NCI-H2107 (cell line): ENCODE results near the gene CAMK2N2.

Experiments used
- DNase-seq: peaks from one replicate; lab custom pipeline; 2025; lab: John Stamatoyannopoulos, UW

The CAMK2N2 gene

DNA sequence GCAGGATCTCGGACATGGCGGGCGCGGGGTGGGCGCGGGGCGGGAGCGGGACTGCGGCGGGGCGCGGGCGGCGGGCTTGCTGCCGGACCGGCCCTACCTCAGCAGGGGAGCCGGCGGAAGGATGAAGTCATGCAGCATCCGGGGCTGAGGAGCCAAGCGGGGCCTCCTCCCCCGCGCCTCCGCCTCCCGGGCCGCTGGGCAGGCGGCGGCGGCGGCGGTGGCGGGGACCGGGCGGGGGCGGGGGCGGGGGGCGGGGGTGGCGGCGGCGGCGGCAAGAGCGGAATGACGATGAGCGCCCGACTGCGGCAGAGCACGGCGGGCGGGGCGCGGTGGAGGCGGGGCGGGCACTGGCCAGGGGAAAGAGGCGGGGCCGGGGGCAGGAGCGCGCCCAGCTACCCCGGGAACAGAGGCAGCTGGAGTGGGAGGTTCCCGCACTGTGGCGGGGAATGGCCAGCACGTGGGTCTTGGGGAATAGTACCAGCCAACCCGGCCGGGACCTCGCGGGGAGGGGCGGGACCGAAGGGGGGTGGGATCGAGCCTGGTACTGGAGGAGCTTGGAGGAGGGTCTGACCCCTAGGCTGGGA, at the start of gene CAMK2N2:
Gene CAMK2N2 (minus strand): TSS at position 284 of the 584 bp plus-strand sequence. CDS start 268 bp downstream, at position 16.
- DNase-seq: peak; percentile 92

- DNase-seq: no peak
Observed at GRCh38 chr3:184308744-184309143, 47.4 kb upstream of the CAMK2N2 start.

- no peak for DNase-seq
Observed at GRCh38 chr3:184307915-184308314, 46.6 kb upstream of the CAMK2N2 start.

- DNase-seq: no peak
Observed at GRCh38 chr3:184306341-184306972, 45.1 kb upstream of the CAMK2N2 start.

GRCh38 chr3:184305577-184305976, 44.2 kb upstream of the CAMK2N2 start:
- no peak for DNase-seq

- DNase-seq: no peak
Observed at GRCh38 chr3:184300378-184300720, 39.0 kb upstream of the CAMK2N2 start.

DNA sequence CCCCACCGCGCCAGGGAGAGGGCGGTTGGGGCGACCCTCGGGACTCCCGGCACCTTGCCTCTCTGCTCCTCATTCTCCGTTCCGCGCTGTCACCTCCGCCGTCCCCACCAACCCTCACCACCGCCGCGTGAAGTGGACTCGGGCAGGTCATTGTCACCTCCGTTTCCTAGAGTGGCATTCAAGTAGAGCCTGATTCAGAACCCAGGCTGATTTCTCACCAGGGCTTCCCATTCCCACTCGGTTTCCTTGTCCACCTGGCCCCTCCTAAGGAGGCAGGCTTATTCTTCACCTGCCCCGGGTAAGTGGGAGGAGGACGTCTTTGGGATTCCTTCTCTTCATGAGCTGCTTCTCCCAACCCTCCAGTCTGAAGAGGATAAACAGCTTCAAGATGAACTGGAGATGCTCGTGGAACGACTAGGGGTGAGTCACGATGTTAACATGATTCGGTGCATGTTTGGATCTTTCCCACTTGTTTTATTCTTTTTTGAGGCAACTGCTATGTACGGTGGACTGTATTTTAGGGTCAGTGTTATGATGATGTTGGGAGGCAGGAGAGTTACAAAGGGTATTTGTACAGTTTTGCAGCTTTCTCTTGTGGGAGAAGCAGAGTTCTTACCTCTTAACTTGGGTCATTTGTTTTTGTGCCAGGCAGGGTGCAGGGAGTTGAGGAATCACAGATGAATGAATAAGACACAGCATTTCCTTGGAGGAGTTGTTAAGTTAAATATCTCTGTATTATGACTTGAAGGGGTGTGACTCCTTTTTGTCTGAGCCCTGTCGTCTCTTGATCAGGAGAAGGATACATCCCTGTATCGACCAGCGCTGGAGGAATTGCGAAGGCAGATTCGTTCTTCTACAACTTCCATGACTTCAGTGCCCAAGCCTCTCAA, 38.4 kb upstream of the CAMK2N2 start:
- DNase-seq: no peak

GRCh38 chr3:184298759-184299487, 37.6 kb upstream of the CAMK2N2 start, which contains the start of gene PSMD2:
Gene PSMD2 (plus strand): TSS chr3:184299241. CDS start chr3:184299267, 26 bp downstream.
- DNase-seq: peak; percentile 100

- DNase-seq: no peak
Observed at GRCh38 chr3:184296616-184297015, 35.3 kb upstream of the CAMK2N2 start.

DNA sequence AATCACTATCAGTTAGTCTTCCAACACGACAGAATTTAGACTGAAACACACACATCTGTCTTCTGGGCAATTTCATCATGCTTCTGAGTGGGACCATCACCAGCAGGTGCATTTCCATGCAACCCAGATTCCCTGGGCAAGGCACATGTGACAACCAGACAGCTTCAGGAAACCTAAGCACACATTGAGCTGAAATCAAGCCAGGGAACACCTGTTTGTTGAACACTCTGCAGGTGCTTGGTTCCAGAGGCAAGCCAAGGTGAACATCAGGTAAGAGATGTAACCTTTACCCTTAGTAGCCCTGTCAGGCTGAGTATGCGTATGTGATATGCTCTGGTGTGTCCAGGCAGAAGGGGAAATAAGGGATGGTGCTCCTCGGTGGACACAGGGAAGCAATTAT, 34.4 kb upstream of the CAMK2N2 start:
- no peak for DNase-seq

DNA sequence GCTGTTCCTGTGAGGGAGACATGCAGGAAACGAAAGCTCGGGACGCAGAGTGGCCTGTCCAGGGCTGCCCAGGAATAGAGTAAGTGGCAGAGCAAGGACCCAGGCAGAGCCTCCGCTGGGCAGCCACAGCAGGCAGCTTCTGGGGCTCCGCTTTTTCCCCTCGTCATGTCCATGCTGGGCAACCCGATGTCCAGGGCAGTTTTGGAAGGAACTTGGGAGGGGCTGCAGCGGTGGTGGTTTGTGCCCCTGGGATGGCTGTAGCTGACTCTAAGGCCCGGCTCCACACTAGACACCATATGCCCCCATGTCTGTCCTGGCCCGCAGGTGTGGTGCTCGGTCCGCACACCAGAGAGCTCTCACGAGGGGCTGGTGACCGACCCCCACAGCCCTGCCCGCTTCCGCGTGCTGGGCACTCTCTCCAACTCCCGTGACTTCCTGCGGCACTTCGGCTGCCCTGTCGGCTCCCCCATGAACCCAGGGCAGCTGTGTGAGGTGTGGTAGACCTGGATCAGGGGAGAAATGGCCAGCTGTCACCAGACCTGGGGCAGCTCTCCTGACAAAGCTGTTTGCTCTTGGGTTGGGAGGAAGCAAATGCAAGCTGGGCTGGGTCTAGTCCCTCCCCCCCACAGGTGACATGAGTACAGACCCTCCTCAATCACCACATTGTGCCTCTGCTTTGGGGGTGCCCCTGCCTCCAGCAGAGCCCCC, 30.5 kb upstream of the CAMK2N2 start:
- DNase-seq: no peak

- DNase-seq: no peak
Observed at GRCh38 chr3:184291044-184291737, 29.8 kb upstream of the CAMK2N2 start.

- no peak for DNase-seq
Observed at GRCh38 chr3:184290331-184290730, 29.0 kb upstream of the CAMK2N2 start.

DNA sequence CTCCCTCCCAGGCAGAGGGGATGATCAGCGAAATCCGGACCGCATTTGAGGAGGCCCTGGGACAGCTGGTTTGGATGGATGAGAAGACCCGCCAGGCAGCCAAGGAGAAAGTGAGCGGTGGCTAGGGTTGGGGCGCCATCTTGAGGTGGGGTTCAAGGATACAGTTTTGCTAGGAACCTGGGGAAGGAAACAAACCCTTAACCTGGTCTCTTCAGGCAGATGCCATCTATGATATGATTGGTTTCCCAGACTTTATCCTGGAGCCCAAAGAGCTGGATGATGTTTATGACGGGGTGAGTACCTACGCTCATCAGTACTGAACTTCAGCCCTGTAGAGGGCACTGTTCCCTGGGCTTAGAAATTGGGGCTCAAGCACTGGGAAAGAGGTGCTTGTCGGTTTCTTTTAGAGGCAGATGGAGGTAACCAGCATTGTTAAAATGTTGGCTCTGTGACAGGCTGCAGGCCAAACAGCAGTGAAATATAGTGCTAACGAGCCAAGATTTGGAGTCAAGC, 28.1 kb upstream of the CAMK2N2 start:
- DNase-seq: peak; percentile 84

- peak; percentile 92 for DNase-seq
Observed at GRCh38 chr3:184284696-184285095, 23.3 kb upstream of the CAMK2N2 start.

- DNase-seq: no peak
Observed at GRCh38 chr3:184283681-184284080, 22.3 kb upstream of the CAMK2N2 start.

GRCh38 chr3:184282941-184283340, 21.6 kb upstream of the CAMK2N2 start:
- no peak for DNase-seq

DNA sequence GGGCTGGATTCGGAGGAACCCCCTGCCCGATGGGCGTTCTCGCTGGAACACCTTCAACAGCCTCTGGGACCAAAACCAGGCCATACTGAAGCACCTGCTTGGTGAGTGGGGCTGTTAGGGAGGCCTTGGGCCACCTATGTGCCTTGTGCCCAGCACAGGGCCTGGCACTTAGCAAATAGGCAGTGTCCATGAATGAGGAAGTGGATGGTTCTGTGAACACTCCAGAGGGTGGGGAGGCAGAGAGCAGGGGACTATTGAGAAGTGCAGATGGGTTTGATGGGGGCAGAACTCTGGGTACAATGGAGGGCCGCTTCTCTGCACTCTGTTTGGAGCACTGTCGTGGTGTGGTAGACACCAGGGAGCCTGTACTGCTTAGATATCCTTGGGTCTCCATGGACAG, 16.0 kb upstream of the CAMK2N2 start:
- no peak for DNase-seq

DNA sequence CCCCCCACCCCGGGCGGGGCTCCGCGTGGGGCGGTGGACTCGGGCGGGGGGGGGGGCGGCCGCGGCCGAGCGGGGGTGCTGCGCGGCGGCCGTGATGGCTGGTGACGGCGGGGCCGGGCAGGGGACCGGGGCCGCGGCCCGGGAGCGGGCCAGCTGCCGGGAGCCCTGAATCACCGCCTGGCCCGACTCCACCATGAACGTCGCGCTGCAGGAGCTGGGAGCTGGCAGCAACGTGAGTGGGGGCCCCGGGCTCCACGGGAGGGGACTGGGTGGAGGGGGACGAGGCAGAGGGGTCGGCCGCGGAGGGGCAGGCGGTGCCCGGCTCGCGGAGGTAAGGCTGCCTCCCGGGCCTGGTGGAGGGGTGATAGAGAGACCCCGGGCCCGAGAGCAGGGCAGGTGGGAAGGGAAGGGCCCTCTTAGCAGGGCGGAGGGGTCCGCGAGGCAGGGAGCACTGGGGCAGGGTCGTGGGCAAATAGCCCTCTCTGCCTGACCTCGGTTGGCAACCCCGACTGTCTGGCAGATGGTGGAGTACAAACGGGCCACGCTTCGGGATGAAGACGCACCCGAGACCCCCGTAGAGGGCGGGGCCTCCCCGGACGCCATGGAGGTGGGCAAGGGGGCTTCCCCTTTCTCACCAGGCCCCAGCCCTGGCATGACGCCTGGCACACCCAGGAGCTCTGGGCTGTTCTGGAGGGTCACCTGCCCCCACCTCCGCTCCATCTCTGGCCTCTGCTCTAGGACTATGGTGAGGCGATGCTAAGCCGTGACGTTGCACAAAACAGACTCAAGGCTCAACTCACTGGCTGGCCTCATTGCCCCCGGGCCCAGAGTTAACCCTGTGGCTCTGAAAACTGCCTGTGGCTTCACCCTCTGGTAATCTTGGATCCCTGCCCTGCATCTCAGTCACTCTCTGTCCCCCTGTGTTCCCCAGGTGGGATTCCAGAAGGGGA, 14.9 kb upstream of the CAMK2N2 start, which contains the start of gene ECE2:
Gene ECE2 (plus strand): TSS at position 62 of the 950 bp plus-strand sequence. CDS start 132 bp downstream, at position 194.
- no peak for DNase-seq

GRCh38 chr3:184275381-184275701, 14.0 kb upstream of the CAMK2N2 start:
- no peak for DNase-seq
